ENCODE data around the gene OR2F2.

Gene OR2F2

DNA sequence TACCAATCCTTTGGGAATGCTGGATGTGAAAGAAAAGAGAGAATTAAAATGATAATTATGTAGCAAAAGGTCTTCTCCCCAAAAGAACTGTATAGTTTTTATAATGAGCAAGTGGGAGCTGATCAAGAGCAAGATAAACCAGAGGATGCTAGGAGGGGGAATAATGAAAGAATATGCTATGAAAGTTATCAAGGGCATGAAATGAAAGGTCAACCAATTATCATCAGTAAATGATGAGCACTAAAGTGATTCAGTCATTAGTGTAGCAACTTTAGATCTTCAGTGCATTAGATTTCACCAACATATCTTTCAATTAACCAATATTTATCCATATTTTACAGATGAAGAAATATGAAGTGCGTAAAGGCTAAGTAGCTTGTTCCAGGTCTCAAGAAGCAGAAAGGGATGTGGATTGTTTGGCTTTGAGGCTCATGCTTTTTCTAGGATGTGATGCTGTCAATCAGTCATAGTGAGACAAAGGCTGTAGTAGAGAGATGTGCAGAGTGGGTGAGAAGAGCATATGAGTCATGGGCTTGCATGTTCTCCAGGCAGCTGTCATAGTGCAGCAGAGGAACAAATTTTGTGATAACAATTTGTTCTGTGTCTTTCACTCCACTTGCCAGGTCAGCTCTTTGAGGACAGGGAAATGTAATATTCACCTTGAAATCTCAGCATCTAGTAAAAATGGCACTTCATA lies 5.7 kb upstream of the OR2F2 start:
- Histone ChIP-seq H3K27me3 (ENCODE audit: control insufficient read depth, insufficient read depth, low read length) (no peaks in the 10 kb centered on the region), H3K9ac (ENCODE audit: low read length) (no peak overlapping the region), H3K9me3 (ENCODE audit: control insufficient read depth, low read length) (no peaks in the 10 kb centered on the region), H3K36me3 (ENCODE audit: control insufficient read depth, insufficient read depth, low read length) (no peaks in the 10 kb centered on the region), H3K4me3 (ENCODE audit: low read length) (no peak overlapping the region), H3K4me1 (ENCODE audit: control insufficient read depth, insufficient read depth, low read length) (no peaks in the 10 kb centered on the region)

DNA sequence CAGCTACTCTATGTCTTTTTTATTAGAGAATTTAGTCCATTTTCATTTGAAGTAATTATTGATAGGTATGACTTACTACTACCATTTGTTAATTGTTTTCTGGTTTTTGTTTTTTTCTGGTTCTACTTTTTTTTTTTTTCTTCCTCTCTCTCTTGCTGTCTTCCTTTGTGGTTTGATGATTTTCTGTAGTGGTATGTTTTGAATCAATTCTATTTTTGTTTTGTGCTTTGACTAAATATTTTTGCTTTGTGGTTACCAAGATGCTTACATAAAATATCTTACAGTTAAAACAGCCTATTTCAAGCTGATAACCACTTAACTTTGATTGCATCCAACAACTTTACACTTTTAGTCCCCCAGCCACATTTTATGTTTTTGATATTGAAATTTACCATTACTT lies 3.3 kb upstream of the OR2F2 start:
- Histone ChIP-seq H3K9me3 (ENCODE audit: control insufficient read depth, low read length) (no peaks in the 10 kb centered on the region), H3K27me3 (ENCODE audit: control insufficient read depth, insufficient read depth, low read length) (no peaks in the 10 kb centered on the region), H3K4me3 (ENCODE audit: low read length) (no peak overlapping the region), H3K36me3 (ENCODE audit: control insufficient read depth, insufficient read depth, low read length) (no peaks in the 10 kb centered on the region), H3K9ac (ENCODE audit: low read length) (no peak overlapping the region), H3K4me1 (ENCODE audit: control insufficient read depth, insufficient read depth, low read length) (no peaks in the 10 kb centered on the region)

DNA sequence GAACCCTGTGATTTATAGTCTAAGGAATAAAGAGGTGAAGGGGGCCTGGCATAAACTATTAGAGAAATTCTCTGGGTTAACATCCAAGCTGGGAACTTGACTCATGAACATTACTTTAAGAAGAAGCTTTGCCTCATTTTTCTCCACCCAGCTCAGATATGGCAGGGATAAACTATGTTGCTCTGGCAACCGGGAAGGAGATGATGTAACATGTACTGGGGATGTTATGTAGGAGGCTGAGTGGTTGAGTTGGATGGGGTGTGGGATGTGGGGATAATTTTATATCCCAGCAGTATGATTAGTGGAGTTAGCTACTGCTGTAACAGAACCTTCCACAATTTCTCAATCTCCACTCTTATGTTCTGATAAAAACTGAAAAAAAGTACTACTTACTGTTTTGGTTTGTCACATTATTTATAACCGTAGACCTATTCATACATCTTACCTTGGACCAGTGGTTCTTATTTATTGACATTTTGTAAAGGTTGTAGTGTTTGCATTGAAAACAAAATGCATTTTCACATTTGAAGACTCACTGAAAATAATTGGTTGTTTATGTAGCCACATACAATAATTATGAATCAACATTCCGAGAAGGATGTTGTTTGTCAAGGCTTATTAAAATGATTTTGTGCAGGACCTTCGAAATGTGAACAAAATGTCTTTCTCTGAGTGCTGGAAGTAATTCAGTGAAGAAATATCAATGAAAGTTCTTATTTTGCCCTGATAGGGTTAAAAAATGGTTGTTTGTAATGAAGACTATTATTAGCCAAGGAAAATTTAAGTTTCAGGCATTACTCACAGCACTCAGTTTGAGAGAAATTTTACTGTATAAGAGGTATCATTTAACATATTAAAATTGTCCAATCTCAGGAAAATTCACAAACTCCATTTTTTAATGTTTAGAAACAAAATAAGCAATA lies 1.3 kb downstream of the OR2F2 start:
- no peaks in the 10 kb centered on the region for H3K9me3 ChIP-seq (ENCODE audit: control insufficient read depth, low read length)
- H3K36me3 ChIP-seq (ENCODE audit: control insufficient read depth, insufficient read depth, low read length), result no peaks in the 10 kb centered on the region
- no peaks in the 10 kb centered on the region for H3K27me3 ChIP-seq (ENCODE audit: control insufficient read depth, insufficient read depth, low read length)
- no peaks in the 10 kb centered on the region for H3K4me1 ChIP-seq (ENCODE audit: control insufficient read depth, insufficient read depth, low read length)
- no peak overlapping the region for H3K9ac ChIP-seq (ENCODE audit: low read length)
- no peak overlapping the region for H3K4me3 ChIP-seq (ENCODE audit: low read length)

DNA sequence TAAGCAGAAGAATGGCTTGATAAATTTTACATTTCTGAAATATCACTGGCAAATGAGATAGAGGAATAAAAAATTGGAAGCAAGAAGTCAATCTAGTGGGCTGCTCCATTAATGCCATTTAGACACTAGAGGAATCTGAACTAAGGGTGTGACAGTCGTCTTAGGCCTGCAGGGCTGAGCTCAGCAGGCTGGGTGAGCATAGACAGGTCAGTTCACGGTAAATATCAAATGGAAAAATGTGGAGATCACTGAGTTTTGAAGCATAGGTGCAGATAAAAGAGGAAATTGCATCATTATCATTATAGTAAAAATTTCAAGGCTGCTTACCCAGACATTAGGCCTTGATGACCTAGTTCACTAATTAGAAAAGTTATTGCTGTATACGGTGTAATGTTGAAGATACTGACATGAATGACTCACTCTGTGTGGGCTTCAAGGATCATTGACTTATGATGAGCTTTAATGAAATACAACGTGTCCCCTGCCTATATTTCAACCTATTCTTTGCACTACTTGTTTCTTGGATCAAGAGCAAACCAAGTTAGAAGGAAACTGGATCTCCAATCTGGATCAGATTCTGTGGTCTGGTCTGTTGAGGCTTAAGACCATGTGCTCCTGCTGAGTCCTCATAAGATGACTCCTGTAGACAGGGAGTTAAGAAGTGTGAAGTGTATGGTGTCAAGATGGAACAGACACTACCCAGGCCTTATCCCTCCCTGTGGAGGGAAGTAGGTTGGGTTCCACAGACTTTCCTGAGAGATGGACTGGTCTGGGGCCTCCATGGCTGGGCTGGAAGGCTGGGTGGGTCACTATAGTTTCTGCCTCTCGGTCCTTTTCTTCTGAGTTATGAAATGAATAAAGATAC lies 3.6 kb downstream of the OR2F2 start:
- Histone ChIP-seq H3K4me3 (ENCODE audit: low read length) (no peak overlapping the region), H3K9me3 (ENCODE audit: control insufficient read depth, low read length) (no peaks in the 10 kb centered on the region), H3K9ac (ENCODE audit: low read length) (no peak overlapping the region), H3K4me1 (ENCODE audit: control insufficient read depth, insufficient read depth, low read length) (no peaks in the 10 kb centered on the region), H3K27me3 (ENCODE audit: control insufficient read depth, insufficient read depth, low read length) (no peaks in the 10 kb centered on the region), H3K36me3 (ENCODE audit: control insufficient read depth, insufficient read depth, low read length) (no peaks in the 10 kb centered on the region)

DNA sequence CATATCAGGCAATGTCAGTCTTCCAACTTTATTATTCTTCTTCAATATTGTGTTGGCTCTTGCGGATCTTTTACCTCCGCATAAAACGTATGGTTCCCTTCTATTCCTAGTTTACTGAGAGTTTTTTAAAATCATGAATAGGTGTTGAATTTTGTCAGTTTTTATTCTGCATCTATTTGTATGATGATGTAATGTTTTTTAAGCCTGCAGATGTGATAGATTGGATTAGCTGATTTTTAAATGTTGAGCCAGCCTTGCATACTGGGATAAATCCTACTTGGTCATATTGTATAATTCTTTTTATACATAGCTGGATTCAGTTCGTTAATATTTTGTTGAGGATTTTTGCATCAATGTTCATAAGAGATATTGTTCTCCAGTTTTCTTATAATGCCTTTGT lies 10.4 kb downstream of the OR2F2 start:
- Histone ChIP-seq H3K9me3 (ENCODE audit: control insufficient read depth, low read length) (no peaks in the 10 kb centered on the region), H3K27me3 (ENCODE audit: control insufficient read depth, insufficient read depth, low read length) (no peaks in the 10 kb centered on the region), H3K4me1 (ENCODE audit: control insufficient read depth, insufficient read depth, low read length) (no peaks in the 10 kb centered on the region), H3K4me3 (ENCODE audit: low read length) (no peak overlapping the region), H3K36me3 (ENCODE audit: control insufficient read depth, insufficient read depth, low read length) (no peaks in the 10 kb centered on the region), H3K9ac (ENCODE audit: low read length) (no peak overlapping the region)

DNA sequence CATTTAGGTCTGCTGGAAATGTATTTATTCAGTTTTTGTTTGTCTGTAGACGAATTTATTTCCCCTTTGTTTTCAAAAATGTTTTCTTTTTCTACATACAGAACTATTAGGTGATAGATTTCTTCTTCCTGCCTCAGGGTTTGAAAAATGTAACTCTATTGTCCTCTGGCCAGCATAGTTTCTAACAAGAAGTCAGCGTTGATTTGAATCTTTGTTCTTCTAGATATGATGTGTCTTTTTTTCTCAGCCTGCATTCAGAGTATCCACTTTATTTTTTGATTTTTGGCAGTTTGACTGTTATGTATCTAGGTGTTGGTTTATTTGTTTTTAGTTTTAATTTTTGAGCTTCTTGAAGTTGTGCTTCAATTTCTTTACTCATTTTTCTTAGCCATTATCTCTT lies 12.1 kb downstream of the OR2F2 start:
- Histone ChIP-seq H3K9ac (ENCODE audit: low read length) (no peak overlapping the region), H3K4me1 (ENCODE audit: control insufficient read depth, insufficient read depth, low read length) (no peaks in the 10 kb centered on the region), H3K36me3 (ENCODE audit: control insufficient read depth, insufficient read depth, low read length) (no peaks in the 10 kb centered on the region), H3K4me3 (ENCODE audit: low read length) (no peak overlapping the region), H3K27me3 (ENCODE audit: control insufficient read depth, insufficient read depth, low read length) (no peaks in the 10 kb centered on the region), H3K9me3 (ENCODE audit: control insufficient read depth, low read length) (no peaks in the 10 kb centered on the region)

- H3K4me3 ChIP-seq (ENCODE audit: low read length), result no peak overlapping the region
- H3K27me3 ChIP-seq (ENCODE audit: control insufficient read depth, insufficient read depth, low read length), result no peaks in the 10 kb centered on the region
- no peaks in the 10 kb centered on the region for H3K36me3 ChIP-seq (ENCODE audit: control insufficient read depth, insufficient read depth, low read length)
- no peaks in the 10 kb centered on the region for H3K9me3 ChIP-seq (ENCODE audit: control insufficient read depth, low read length)
- H3K9ac ChIP-seq (ENCODE audit: low read length), result no peak overlapping the region
- no peaks in the 10 kb centered on the region for H3K4me1 ChIP-seq (ENCODE audit: control insufficient read depth, insufficient read depth, low read length)
Measured at GRCh38 chr7:143948733-143949132, 13.7 kb downstream of the OR2F2 start.

DNA sequence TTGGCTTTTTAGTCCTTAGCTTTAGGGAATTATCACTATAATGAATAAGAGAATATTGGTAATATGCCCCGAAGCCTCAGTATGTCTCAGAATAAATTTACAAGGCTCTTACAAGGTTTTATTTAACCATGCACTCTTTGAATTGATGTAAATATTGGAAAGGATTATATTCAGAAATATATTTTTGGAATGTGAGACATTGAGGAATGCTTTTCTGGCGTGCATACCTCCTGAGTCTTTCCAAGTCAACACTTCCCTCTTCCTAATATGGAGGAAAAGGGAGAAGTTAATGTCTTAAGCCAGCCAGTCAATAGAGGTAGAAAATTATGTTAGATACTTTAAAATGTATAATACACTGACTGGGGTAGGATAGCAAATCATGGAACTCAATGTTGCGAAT lies 18.4 kb downstream of the OR2F2 start:
- Histone ChIP-seq H3K4me3 (ENCODE audit: low read length) (no peak overlapping the region), H3K9me3 (ENCODE audit: control insufficient read depth, low read length) (no peaks in the 10 kb centered on the region), H3K9ac (ENCODE audit: low read length) (no peak overlapping the region), H3K27me3 (ENCODE audit: control insufficient read depth, insufficient read depth, low read length) (no peaks in the 10 kb centered on the region), H3K4me1 (ENCODE audit: control insufficient read depth, insufficient read depth, low read length) (no peaks in the 10 kb centered on the region), H3K36me3 (ENCODE audit: control insufficient read depth, insufficient read depth, low read length) (no peaks in the 10 kb centered on the region)

DNA sequence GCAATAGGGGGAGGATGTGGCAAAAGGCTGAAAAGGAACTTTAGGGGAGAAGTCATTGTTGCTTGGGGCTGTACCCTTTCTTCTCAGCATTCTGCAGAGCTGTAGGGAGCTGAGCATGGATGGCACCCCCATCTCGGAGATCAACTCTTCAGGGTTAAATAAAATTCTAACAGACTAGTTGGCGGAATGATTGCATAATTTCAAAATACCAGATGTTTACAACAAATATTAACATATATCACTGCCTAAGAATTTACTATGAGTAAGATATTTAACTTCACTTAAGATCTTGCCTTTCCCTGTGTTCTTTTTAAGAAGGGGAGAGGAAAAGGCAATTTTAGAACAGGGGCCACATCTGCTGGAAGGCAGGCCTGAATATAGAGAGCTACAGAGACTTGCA lies 19.1 kb downstream of the OR2F2 start:
- Histone ChIP-seq H3K27me3 (ENCODE audit: control insufficient read depth, insufficient read depth, low read length) (no peaks in the 10 kb centered on the region), H3K4me1 (ENCODE audit: control insufficient read depth, insufficient read depth, low read length) (no peaks in the 10 kb centered on the region), H3K36me3 (ENCODE audit: control insufficient read depth, insufficient read depth, low read length) (no peaks in the 10 kb centered on the region), H3K9ac (ENCODE audit: low read length) (no peak overlapping the region), H3K4me3 (ENCODE audit: low read length) (no peak overlapping the region), H3K9me3 (ENCODE audit: control insufficient read depth, low read length) (no peaks in the 10 kb centered on the region)

GRCh38 chr7:143954544-143954943 lies 19.5 kb downstream of the OR2F2 start, which contains the start of gene OR2F1:
TSS of gene OR2F1 (plus strand) at chr7:143954844. CDS start at chr7:143959971, 5,127 bp downstream.
- H3K4me1 ChIP-seq (ENCODE audit: control insufficient read depth, insufficient read depth, low read length), result no peaks in the 10 kb centered on the region
- no peak within 1 kb of the TSS for H3K9ac ChIP-seq (ENCODE audit: low read length)
- no peaks in the 10 kb centered on the region for H3K9me3 ChIP-seq (ENCODE audit: control insufficient read depth, low read length)
- no peaks in the 10 kb centered on the region for H3K36me3 ChIP-seq (ENCODE audit: control insufficient read depth, insufficient read depth, low read length)
- H3K27me3 ChIP-seq (ENCODE audit: control insufficient read depth, insufficient read depth, low read length), result no peaks in the 10 kb centered on the region
- no peak within 1 kb of the TSS for H3K4me3 ChIP-seq (ENCODE audit: low read length)

- no peaks in the 10 kb centered on the region for H3K27me3 ChIP-seq (ENCODE audit: control insufficient read depth, insufficient read depth, low read length)
- no peaks in the 10 kb centered on the region for H3K9me3 ChIP-seq (ENCODE audit: control insufficient read depth, low read length)
- H3K4me1 ChIP-seq (ENCODE audit: control insufficient read depth, insufficient read depth, low read length), result no peaks in the 10 kb centered on the region
- H3K9ac ChIP-seq (ENCODE audit: low read length), result no peak overlapping the region
- H3K4me3 ChIP-seq (ENCODE audit: low read length), result no peak overlapping the region
- H3K36me3 ChIP-seq (ENCODE audit: control insufficient read depth, insufficient read depth, low read length), result no peaks in the 10 kb centered on the region
Measured at GRCh38 chr7:143958781-143959180, 23.7 kb downstream of the OR2F2 start.
